ENCODE measurements around the gene IRGC. TPM values are rescaled to one million over a fixed set of nuclear protein-coding genes. Genes with fewer than 3 reads are reported as not detected.
"Not testable (repeated sequence)": the region's sequence is repeated elsewhere in the genome, so short reads cannot be mapped to it uniquely, and the experiment has no call there.

The IRGC gene
- total RNA-seq, 2 experiments from 2014 or later, result not detected

DNA sequence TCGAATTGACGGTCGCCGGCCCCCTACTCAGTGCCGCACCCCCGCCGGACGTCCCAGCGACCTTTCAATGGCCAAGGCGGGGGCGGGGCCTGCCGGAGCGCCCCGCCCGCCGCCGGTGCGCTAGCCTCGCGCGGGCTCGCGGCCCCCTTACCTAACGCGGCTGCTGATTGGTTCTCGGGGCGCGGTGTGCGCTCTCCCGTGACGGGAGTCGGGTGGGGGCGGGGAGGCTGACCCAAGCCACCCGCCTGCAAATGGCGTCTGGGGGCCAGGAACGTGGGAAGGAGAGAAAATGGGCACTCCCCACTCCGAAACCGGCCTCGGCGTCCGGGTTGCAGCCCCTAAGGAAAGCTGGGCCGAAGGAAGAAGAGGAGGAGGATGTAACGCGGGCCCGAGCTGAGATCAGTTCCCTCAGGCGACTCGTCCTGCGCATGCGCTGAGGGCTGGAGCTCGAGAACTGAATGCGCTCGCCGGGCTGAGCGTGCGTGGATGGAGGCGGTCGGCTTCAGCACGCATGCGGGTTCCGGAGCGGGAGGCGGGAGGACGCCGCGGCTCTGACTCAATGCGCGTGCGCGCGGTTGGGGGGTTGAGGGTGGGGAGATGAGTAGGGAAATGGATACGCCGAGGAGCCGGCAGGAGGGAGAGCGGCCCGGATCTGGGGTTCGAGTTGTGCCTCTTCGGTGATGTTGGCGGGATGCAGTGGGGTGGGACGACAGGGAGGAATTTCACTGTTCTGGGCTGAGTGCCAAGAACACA is 38.8 kb downstream of the IRGC start, which contains the start of gene SMG9:
Gene SMG9, minus strand, starts transcription at position 460 of the 753 bp plus-strand sequence. CDS start 4,221 bp downstream, outside the sequence.
- Mint-ChIP-seq H3K9me3 (ENCODE audit: low read depth) (no peaks in the 10 kb centered on the region), H3K4me1 (peaks cover 65% of the 10 kb centered on the region), H3K27ac (peak within 1 kb of the TSS; percentile 98), H3K4me3 (peak within 1 kb of the TSS; percentile 89), H3K36me3 (peaks cover 33% of the 10 kb centered on the region), H3K27me3 (no peaks in the 10 kb centered on the region)
- CTCF ChIA-PET, result interaction anchor here (1.2 to 8.8 kb wide), 8 partner anchors 9 to 200 kb away, joined by 4 to 116 read pairs (median 8); partner anchors contain the start of gene KCNN4
- DNase-seq (peak; percentile 98), ATAC-seq (peak; percentile 87)

- H3K4me1 Mint-ChIP-seq, result peaks cover 61% of the 10 kb centered on the region
- no peaks in the 10 kb centered on the region for H3K9me3 Mint-ChIP-seq (ENCODE audit: low read depth)
- CTCF ChIA-PET, result interaction anchor here (1.6 to 8.8 kb wide), 6 partner anchors 10 to 87 kb away, joined by 4 to 116 read pairs (median 28); partner anchors contain the start of gene KCNN4
- DNase-seq (peak; percentile 91), ATAC-seq (peak; percentile 16)
- peaks cover 29% of the 10 kb centered on the region for H3K36me3 Mint-ChIP-seq
- peak overlapping the region; percentile 89 for H3K4me3 Mint-ChIP-seq
- no peaks in the 10 kb centered on the region for H3K27me3 Mint-ChIP-seq
- peak overlapping the region; percentile 98 for H3K27ac Mint-ChIP-seq
These were observed 39.5 kb downstream of the IRGC start for GRCh38 chr19:43755256-43755801.

GRCh38 chr19:43759515-43759914 is 43.6 kb downstream of the IRGC start:
- Mint-ChIP-seq H3K4me1 (peaks cover 56% of the 10 kb centered on the region), H3K9me3 (ENCODE audit: low read depth) (no peaks in the 10 kb centered on the region), H3K27me3 (no peaks in the 10 kb centered on the region), H3K27ac (peak overlapping the region; percentile 20), H3K4me3 (no peak overlapping the region), H3K36me3 (peaks cover 21% of the 10 kb centered on the region)
- ATAC-seq (no peak), DNase-seq (no peak)
- CTCF ChIA-PET, result interaction anchor here (0.7 to 1.4 kb wide), 3 partner anchors 18 to 335 kb away, joined by 3 read pairs; no protein-coding TSS in a partner anchor

- Mint-ChIP-seq H3K36me3 (peaks cover 21% of the 10 kb centered on the region), H3K4me3 (no peak overlapping the region), H3K4me1 (peaks cover 66% of the 10 kb centered on the region), H3K27me3 (no peaks in the 10 kb centered on the region), H3K27ac (no peak overlapping the region), H3K9me3 (ENCODE audit: low read depth) (no peaks in the 10 kb centered on the region)
- CTCF ChIA-PET, result interaction anchor here (1.2 to 1.6 kb wide), 2 partner anchors 16 to 24 kb away, joined by 3 read pairs; no protein-coding TSS in a partner anchor
- ATAC-seq, result no peak
- no peak for DNase-seq
These were observed 45.1 kb downstream of the IRGC start for GRCh38 chr19:43760941-43761340.

DNA sequence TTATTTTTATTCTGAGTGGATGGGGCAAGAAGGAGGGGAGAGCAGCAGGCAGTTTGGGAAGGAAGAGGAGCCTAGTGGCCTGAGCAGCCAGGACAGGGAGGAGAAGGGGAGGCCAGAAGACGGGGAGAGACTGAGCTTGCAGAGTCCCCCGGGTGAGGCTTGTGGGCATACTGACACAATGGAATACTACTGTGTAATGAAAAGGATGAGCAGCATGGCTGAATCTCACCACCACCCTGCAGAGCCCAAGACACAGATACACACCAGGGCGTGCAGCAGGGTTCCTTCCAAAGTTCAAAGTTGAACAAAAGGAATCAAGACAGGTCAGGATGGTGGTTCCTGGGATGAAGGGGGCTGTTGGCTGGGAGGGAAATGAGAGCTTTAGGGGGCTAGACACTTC is 46.9 kb downstream of the IRGC start:
- H3K9me3 Mint-ChIP-seq (ENCODE audit: low read depth), result no peaks in the 10 kb centered on the region
- no peak for ATAC-seq
- no peak for DNase-seq
- CTCF ChIA-PET, result interaction anchor here (0.6 to 8.0 kb wide), 6 partner anchors 8 to 47 kb away, joined by 3 to 145 read pairs (median 38); partner anchors contain the start of genes KCNN4 and SMG9
- no peak overlapping the region for H3K4me3 Mint-ChIP-seq
- H3K4me1 Mint-ChIP-seq, result peaks cover 66% of the 10 kb centered on the region
- no peaks in the 10 kb centered on the region for H3K27me3 Mint-ChIP-seq
- peaks cover 23% of the 10 kb centered on the region for H3K36me3 Mint-ChIP-seq
- H3K27ac Mint-ChIP-seq, result peak overlapping the region; percentile 49

GRCh38 chr19:43763473-43763939 is 47.6 kb downstream of the IRGC start:
- Mint-ChIP-seq H3K9me3 (ENCODE audit: low read depth) (no peaks in the 10 kb centered on the region), H3K27me3 (no peaks in the 10 kb centered on the region), H3K4me1 (peaks cover 60% of the 10 kb centered on the region), H3K4me3 (no peak overlapping the region), H3K27ac (peak overlapping the region; percentile 49), H3K36me3 (peaks cover 23% of the 10 kb centered on the region)
- CTCF ChIA-PET, result interaction anchor here (1.2 to 8.0 kb wide), 5 partner anchors 9 to 46 kb away, joined by 3 to 145 read pairs (median 71); partner anchors contain the start of genes KCNN4 and SMG9
- DNase-seq (no peak), ATAC-seq (no peak)

DNA sequence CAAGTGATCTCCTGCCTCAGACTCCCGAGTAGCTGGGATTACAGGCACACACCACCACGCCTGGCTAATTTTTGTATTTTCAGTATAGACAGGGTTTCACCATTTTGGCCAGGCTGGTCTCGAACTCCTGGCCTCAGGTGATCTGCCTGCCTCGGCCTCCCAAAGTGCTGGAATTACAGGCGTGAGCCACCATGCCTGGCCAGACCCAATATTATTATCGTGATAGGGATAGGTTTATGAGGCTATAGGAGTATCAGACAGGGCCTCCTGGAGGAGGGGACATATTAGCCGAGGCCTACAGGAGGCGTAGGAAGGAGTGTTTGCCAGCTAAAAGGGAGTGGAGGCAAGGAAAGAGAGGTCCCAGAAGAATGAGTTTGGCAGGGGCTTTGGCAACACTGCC is 48.8 kb downstream of the IRGC start:
- peaks cover 55% of the 10 kb centered on the region for H3K4me1 Mint-ChIP-seq
- peaks cover 33% of the 10 kb centered on the region for H3K36me3 Mint-ChIP-seq
- peak; percentile 2 for ATAC-seq
- CTCF ChIA-PET, result interaction anchor here (0.7 to 8.0 kb wide), 10 partner anchors 10 to 170 kb away, joined by 3 to 145 read pairs (median 10); partner anchors contain the start of genes KCNN4, PLAUR and SMG9
- H3K27me3 Mint-ChIP-seq; H3K9me3 Mint-ChIP-seq (ENCODE audit: low read depth); DNase-seq: not testable (repeated sequence)
- H3K4me3 Mint-ChIP-seq, result peak overlapping the region; percentile 49
- H3K27ac Mint-ChIP-seq, result peak overlapping the region; percentile 94

- H3K27ac Mint-ChIP-seq, result peak overlapping the region; percentile 94
- DNase-seq, result peak; percentile 96
- CTCF ChIA-PET, result interaction anchor here (0.7 to 8.0 kb wide), 13 partner anchors 11 to 171 kb away, joined by 3 to 145 read pairs (median 5); partner anchors contain the start of genes KCNN4, PLAUR and SMG9
- peaks cover 36% of the 10 kb centered on the region for H3K36me3 Mint-ChIP-seq
- H3K27me3 Mint-ChIP-seq, result no peaks in the 10 kb centered on the region
- H3K4me3 Mint-ChIP-seq, result peak overlapping the region; percentile 49
- ATAC-seq, result peak; percentile 88
- H3K9me3 Mint-ChIP-seq (ENCODE audit: low read depth), result no peaks in the 10 kb centered on the region
- H3K4me1 Mint-ChIP-seq, result peaks cover 55% of the 10 kb centered on the region
These were observed 49.4 kb downstream of the IRGC start for GRCh38 chr19:43765109-43765876.

- no peaks in the 10 kb centered on the region for H3K27me3 Mint-ChIP-seq
- no peak for ATAC-seq
- H3K9me3 Mint-ChIP-seq (ENCODE audit: low read depth), result no peaks in the 10 kb centered on the region
- no peak for DNase-seq
- H3K36me3 Mint-ChIP-seq, result peaks cover 41% of the 10 kb centered on the region
- H3K4me3 Mint-ChIP-seq, result no peak overlapping the region
- CTCF ChIA-PET, result interaction anchor here (1.0 to 8.0 kb wide), 11 partner anchors 12 to 241 kb away, joined by 3 to 145 read pairs (median 5); partner anchors contain the start of genes KCNN4 and SMG9
- H3K4me1 Mint-ChIP-seq, result peaks cover 55% of the 10 kb centered on the region
- H3K27ac Mint-ChIP-seq, result peak overlapping the region; percentile 94
These were observed 50.8 kb downstream of the IRGC start for GRCh38 chr19:43766755-43767043.

GRCh38 chr19:43767316-43767715 is 51.4 kb downstream of the IRGC start:
- no peaks in the 10 kb centered on the region for H3K27me3 Mint-ChIP-seq
- no peak for DNase-seq
- no peak overlapping the region for H3K4me3 Mint-ChIP-seq
- peak overlapping the region; percentile 94 for H3K27ac Mint-ChIP-seq
- no peaks in the 10 kb centered on the region for H3K9me3 Mint-ChIP-seq (ENCODE audit: low read depth)
- CTCF ChIA-PET, result interaction anchor here (1.0 to 8.0 kb wide), 7 partner anchors 11 to 99 kb away, joined by 3 to 145 read pairs (median 27); partner anchors contain the start of genes KCNN4 and SMG9
- H3K4me1 Mint-ChIP-seq, result peaks cover 53% of the 10 kb centered on the region
- ATAC-seq, result no peak
- H3K36me3 Mint-ChIP-seq, result peaks cover 40% of the 10 kb centered on the region

- CTCF ChIA-PET, result interaction anchor here (1.0 to 8.0 kb wide), 7 partner anchors 11 to 99 kb away, joined by 3 to 145 read pairs (median 27); partner anchors contain the start of genes KCNN4 and SMG9
- no peak for DNase-seq
- Mint-ChIP-seq H3K9me3 (ENCODE audit: low read depth) (no peaks in the 10 kb centered on the region), H3K36me3 (peaks cover 39% of the 10 kb centered on the region), H3K27me3 (no peaks in the 10 kb centered on the region), H3K27ac (peak overlapping the region; percentile 24), H3K4me3 (no peak overlapping the region), H3K4me1 (peaks cover 48% of the 10 kb centered on the region)
- ATAC-seq, result no peak
These were observed 51.9 kb downstream of the IRGC start for GRCh38 chr19:43767818-43768217.

DNA sequence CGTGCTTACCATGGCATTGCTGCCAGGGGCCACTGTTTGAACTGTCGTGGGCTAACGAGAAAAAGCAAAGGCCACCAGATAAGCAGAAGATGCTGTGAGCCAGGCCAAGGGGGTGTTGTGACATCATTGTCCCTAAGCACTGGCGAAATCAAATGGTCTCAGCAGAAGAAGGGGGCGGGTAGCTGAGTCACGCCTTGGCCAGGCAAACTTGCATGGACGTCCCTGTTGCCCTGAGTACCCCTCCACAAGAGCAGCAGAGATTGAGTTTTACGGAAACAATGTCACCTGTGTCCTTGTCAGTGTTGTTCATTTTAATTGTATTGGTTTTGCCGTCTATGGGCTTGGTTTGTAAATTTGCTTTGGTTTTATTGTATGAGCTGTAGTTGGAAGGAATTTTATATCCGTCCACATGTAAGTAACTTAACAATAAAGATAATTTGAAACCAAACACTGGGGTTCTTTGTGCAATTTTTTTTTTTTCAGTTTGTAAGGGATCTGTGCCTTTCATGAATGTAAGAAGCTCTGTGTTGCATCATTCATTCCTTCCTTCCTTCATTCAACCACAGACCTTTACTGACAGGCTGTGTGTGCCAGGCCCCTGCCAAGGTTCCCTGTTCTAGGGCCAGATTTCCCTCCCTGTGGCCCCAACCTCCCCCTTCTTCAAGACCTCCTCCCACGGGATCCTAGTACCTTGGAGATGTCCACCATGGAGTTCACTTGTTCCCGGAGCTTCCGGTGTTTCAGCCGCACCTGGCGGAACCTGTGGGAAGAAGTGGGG is 52.6 kb downstream of the IRGC start:
- peaks cover 43% of the 10 kb centered on the region for H3K4me1 Mint-ChIP-seq
- no peak for DNase-seq
- H3K9me3 Mint-ChIP-seq (ENCODE audit: low read depth), result no peaks in the 10 kb centered on the region
- no peak overlapping the region for H3K4me3 Mint-ChIP-seq
- CTCF ChIA-PET, result interaction anchor here (0.6 to 8.0 kb wide), 6 partner anchors 10 to 54 kb away, joined by 3 to 145 read pairs (median 38); partner anchors contain the start of genes KCNN4 and SMG9
- no peaks in the 10 kb centered on the region for H3K27me3 Mint-ChIP-seq
- peak overlapping the region; percentile 24 for H3K27ac Mint-ChIP-seq
- H3K36me3 Mint-ChIP-seq, result peaks cover 45% of the 10 kb centered on the region
- ATAC-seq, result no peak

All from activated CD8-positive, alpha-beta memory T cell treated with anti-CD3 and anti-CD28 coated beads, Interleukin-2, amount 10 ng/mL, durations not matched to agents 7 days and 5 days (primary cell).